ENCODE data around the gene AREG. TPM values are rescaled to one million over a fixed set of nuclear protein-coding genes. Genes with fewer than 3 reads are reported as not detected.

AREG gene
- total and polyA plus RNA-seq, 5 donors from 2014 or later = 0.43 to 9.3 (median 1.9) TPM

- no peak overlapping the region for H3K4me3 ChIP-seq (ENCODE audit: low read depth, low read length)
- H3K27me3 ChIP-seq (ENCODE audit: control insufficient read depth, insufficient read depth, low read length) = no peaks in the 10 kb centered on the region
- DNase-seq (no peak), ATAC-seq (ENCODE audit: low read depth in 2 of 2) (no peak)
- H3K27ac ChIP-seq (ENCODE audit: insufficient read depth, low read length, poor library complexity, severe bottlenecking) = no peak overlapping the region
- peaks cover 0 to 5% of the 10 kb centered on the region in 2 experiments for H3K9me3 ChIP-seq (ENCODE audit: control insufficient read depth in 2 of 2, low read length in 2 of 2)
- H3K4me3 Mint-ChIP-seq = no peak overlapping the region
- H3K36me3 Mint-ChIP-seq = no peaks in the 10 kb centered on the region
- H3K36me3 ChIP-seq (ENCODE audit: control insufficient read depth, insufficient read depth, low read length) = no peaks in the 10 kb centered on the region
- H3K4me1 ChIP-seq (ENCODE audit: control insufficient read depth, insufficient read depth, low read length, poor library complexity, severe bottlenecking) = no peaks in the 10 kb centered on the region
- H3K9me3 Mint-ChIP-seq = peaks cover 0 to 16% (median 1%) of the 10 kb centered on the region in 7 donors
- no peak overlapping the region for H3K27ac Mint-ChIP-seq
- H3K4me1 Mint-ChIP-seq = peaks cover 0 to 5% (median 0%) of the 10 kb centered on the region in 4 donors
- H3K27me3 Mint-ChIP-seq = peaks cover 12% of the 10 kb centered on the region
These were observed 11.3 kb downstream of the AREG start for GRCh38 chr4:74456056-74456744.

- peaks cover 0 to 5% of the 10 kb centered on the region in 2 experiments for H3K9me3 ChIP-seq (ENCODE audit: control insufficient read depth in 2 of 2, low read length in 2 of 2)
- Mint-ChIP-seq H3K4me3 (no peak overlapping the region), H3K9me3 (peaks cover 0 to 16% (median 1%) of the 10 kb centered on the region in 7 donors), H3K27me3 (peaks cover 12% of the 10 kb centered on the region), H3K4me1 (peaks cover 0 to 5% (median 0%) of the 10 kb centered on the region in 4 donors), H3K36me3 (no peaks in the 10 kb centered on the region), H3K27ac (no peak overlapping the region)
- no peaks in the 10 kb centered on the region for H3K36me3 ChIP-seq (ENCODE audit: control insufficient read depth, insufficient read depth, low read length)
- H3K27me3 ChIP-seq (ENCODE audit: control insufficient read depth, insufficient read depth, low read length) = no peaks in the 10 kb centered on the region
- no peak overlapping the region for H3K4me3 ChIP-seq (ENCODE audit: low read depth, low read length)
- H3K27ac ChIP-seq (ENCODE audit: insufficient read depth, low read length, poor library complexity, severe bottlenecking) = no peak overlapping the region
- no peak for DNase-seq
- no peak for ATAC-seq (ENCODE audit: low read depth in 2 of 2)
- H3K4me1 ChIP-seq (ENCODE audit: control insufficient read depth, insufficient read depth, low read length, poor library complexity, severe bottlenecking) = no peaks in the 10 kb centered on the region
These were observed 12.0 kb downstream of the AREG start for GRCh38 chr4:74456849-74457395.

GRCh38 chr4:74460833-74461232 lies 15.9 kb downstream of the AREG start:
- H3K9me3 ChIP-seq (ENCODE audit: control insufficient read depth in 2 of 2, low read length in 2 of 2) = peaks cover 0 to 5% of the 10 kb centered on the region in 2 experiments
- Mint-ChIP-seq H3K27ac (no peak overlapping the region), H3K36me3 (no peaks in the 10 kb centered on the region), H3K27me3 (peaks cover 13% of the 10 kb centered on the region), H3K4me3 (no peak overlapping the region), H3K4me1 (no peaks in the 10 kb centered on the region), H3K9me3 (peaks cover 0 to 11% (median 2%) of the 10 kb centered on the region in 7 donors)
- H3K27ac ChIP-seq (ENCODE audit: insufficient read depth, low read length, poor library complexity, severe bottlenecking) = no peak overlapping the region
- DNase-seq (no peak), ATAC-seq (ENCODE audit: low read depth in 2 of 2) (no peak)
- no peak overlapping the region for H3K4me3 ChIP-seq (ENCODE audit: low read depth, low read length)
- no peaks in the 10 kb centered on the region for H3K27me3 ChIP-seq (ENCODE audit: control insufficient read depth, insufficient read depth, low read length)
- H3K36me3 ChIP-seq (ENCODE audit: control insufficient read depth, insufficient read depth, low read length) = no peaks in the 10 kb centered on the region
- H3K4me1 ChIP-seq (ENCODE audit: control insufficient read depth, insufficient read depth, low read length, poor library complexity, severe bottlenecking) = no peaks in the 10 kb centered on the region

GRCh38 chr4:74463123-74463522 lies 18.2 kb downstream of the AREG start:
- no peak overlapping the region for H3K27ac Mint-ChIP-seq
- no peaks in the 10 kb centered on the region for H3K27me3 ChIP-seq (ENCODE audit: control insufficient read depth, insufficient read depth, low read length)
- no peak overlapping the region for H3K4me3 Mint-ChIP-seq
- H3K27me3 Mint-ChIP-seq = peaks cover 13% of the 10 kb centered on the region
- H3K9me3 Mint-ChIP-seq = peaks cover 0 to 11% (median 2%) of the 10 kb centered on the region in 7 donors
- peaks cover 0 to 5% of the 10 kb centered on the region in 2 experiments for H3K9me3 ChIP-seq (ENCODE audit: control insufficient read depth in 2 of 2, low read length in 2 of 2)
- H3K36me3 Mint-ChIP-seq = no peaks in the 10 kb centered on the region
- H3K4me1 ChIP-seq (ENCODE audit: control insufficient read depth, insufficient read depth, low read length, poor library complexity, severe bottlenecking) = no peaks in the 10 kb centered on the region
- no peaks in the 10 kb centered on the region for H3K4me1 Mint-ChIP-seq
- no peak overlapping the region for H3K27ac ChIP-seq (ENCODE audit: insufficient read depth, low read length, poor library complexity, severe bottlenecking)
- DNase-seq (no peak), ATAC-seq (ENCODE audit: low read depth in 2 of 2) (no peak)
- H3K36me3 ChIP-seq (ENCODE audit: control insufficient read depth, insufficient read depth, low read length) = no peaks in the 10 kb centered on the region
- H3K4me3 ChIP-seq (ENCODE audit: low read depth, low read length) = no peak overlapping the region

GRCh38 chr4:74464291-74464690 lies 19.4 kb downstream of the AREG start:
- H3K36me3 Mint-ChIP-seq = no peaks in the 10 kb centered on the region
- H3K27me3 Mint-ChIP-seq = peaks cover 7% of the 10 kb centered on the region
- peak overlapping the region in 1 of 3 donors; percentile 21 for H3K27ac Mint-ChIP-seq
- no peak for DNase-seq
- no peaks in the 10 kb centered on the region for H3K4me1 ChIP-seq (ENCODE audit: control insufficient read depth, insufficient read depth, low read length, poor library complexity, severe bottlenecking)
- H3K9me3 ChIP-seq (ENCODE audit: control insufficient read depth in 2 of 2, low read length in 2 of 2) = peaks cover 0 to 5% of the 10 kb centered on the region in 2 experiments
- no peak for ATAC-seq (ENCODE audit: low read depth in 2 of 2)
- H3K27me3 ChIP-seq (ENCODE audit: control insufficient read depth, insufficient read depth, low read length) = no peaks in the 10 kb centered on the region
- H3K4me1 Mint-ChIP-seq = no peaks in the 10 kb centered on the region
- H3K4me3 Mint-ChIP-seq = no peak overlapping the region
- H3K9me3 Mint-ChIP-seq = peaks cover 0 to 7% (median 2%) of the 10 kb centered on the region in 7 donors
- H3K4me3 ChIP-seq (ENCODE audit: low read depth, low read length) = no peak overlapping the region
- no peaks in the 10 kb centered on the region for H3K36me3 ChIP-seq (ENCODE audit: control insufficient read depth, insufficient read depth, low read length)
- no peak overlapping the region for H3K27ac ChIP-seq (ENCODE audit: insufficient read depth, low read length, poor library complexity, severe bottlenecking)

DNA sequence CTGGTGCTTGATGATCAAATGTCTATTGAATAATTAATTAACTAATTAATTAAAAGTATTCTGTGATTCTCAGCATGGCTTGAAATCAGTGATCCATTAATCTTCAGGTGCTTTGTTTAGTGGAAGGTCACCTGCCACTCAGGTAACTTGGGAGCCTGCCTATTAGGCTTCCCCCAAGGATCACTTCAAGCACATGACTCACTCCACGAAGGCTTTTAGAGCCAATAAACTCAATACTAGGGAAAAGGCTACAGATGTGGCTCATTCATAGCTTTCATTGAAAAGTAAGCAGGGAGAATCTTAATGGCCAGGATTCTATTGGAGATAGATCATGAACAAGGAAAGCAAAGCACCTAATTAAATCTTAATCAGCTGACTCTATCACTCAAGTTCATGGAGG lies 21.3 kb downstream of the AREG start:
- ATAC-seq (ENCODE audit: low read depth in 2 of 2) = no peak
- H3K36me3 Mint-ChIP-seq = no peaks in the 10 kb centered on the region
- Histone ChIP-seq H3K27me3 (ENCODE audit: control insufficient read depth, insufficient read depth, low read length) (no peaks in the 10 kb centered on the region), H3K27ac (ENCODE audit: insufficient read depth, low read length, poor library complexity, severe bottlenecking) (no peak overlapping the region), H3K4me1 (ENCODE audit: control insufficient read depth, insufficient read depth, low read length, poor library complexity, severe bottlenecking) (no peaks in the 10 kb centered on the region), H3K4me3 (ENCODE audit: low read depth, low read length) (no peak overlapping the region), H3K36me3 (ENCODE audit: control insufficient read depth, insufficient read depth, low read length) (no peaks in the 10 kb centered on the region), H3K9me3 (ENCODE audit: control insufficient read depth in 2 of 2, low read length in 2 of 2) (no peaks in the 10 kb centered on the region)
- H3K27ac Mint-ChIP-seq = no peak overlapping the region
- H3K27me3 Mint-ChIP-seq = peaks cover 10% of the 10 kb centered on the region
- no peaks in the 10 kb centered on the region for H3K4me1 Mint-ChIP-seq
- no peak for DNase-seq
- H3K4me3 Mint-ChIP-seq = no peak overlapping the region
- peaks cover 0 to 2% (median 0%) of the 10 kb centered on the region in 7 donors for H3K9me3 Mint-ChIP-seq

- no peaks in the 10 kb centered on the region for H3K4me1 Mint-ChIP-seq
- H3K36me3 ChIP-seq (ENCODE audit: control insufficient read depth, insufficient read depth, low read length) = no peaks in the 10 kb centered on the region
- H3K27me3 Mint-ChIP-seq = peaks cover 10% of the 10 kb centered on the region
- H3K27ac ChIP-seq (ENCODE audit: insufficient read depth, low read length, poor library complexity, severe bottlenecking) = no peak overlapping the region
- DNase-seq = no peak
- no peaks in the 10 kb centered on the region for H3K27me3 ChIP-seq (ENCODE audit: control insufficient read depth, insufficient read depth, low read length)
- H3K4me3 Mint-ChIP-seq = no peak overlapping the region
- no peak overlapping the region for H3K4me3 ChIP-seq (ENCODE audit: low read depth, low read length)
- no peaks in the 10 kb centered on the region for H3K36me3 Mint-ChIP-seq
- ATAC-seq (ENCODE audit: low read depth in 2 of 2) = no peak
- H3K9me3 Mint-ChIP-seq = peaks cover 0 to 4% (median 0%) of the 10 kb centered on the region in 7 donors
- no peaks in the 10 kb centered on the region for H3K9me3 ChIP-seq (ENCODE audit: control insufficient read depth in 2 of 2, low read length in 2 of 2)
- H3K4me1 ChIP-seq (ENCODE audit: control insufficient read depth, insufficient read depth, low read length, poor library complexity, severe bottlenecking) = no peaks in the 10 kb centered on the region
- H3K27ac Mint-ChIP-seq = no peak overlapping the region
These were observed 26.3 kb downstream of the AREG start for GRCh38 chr4:74471264-74471663.

Data from CD4-positive, CD25-positive, alpha-beta regulatory T cell (primary cell).